HG02759 (cell line): ENCODE measurements around the gene DYNC1I1.
"Not testable (repeated sequence)": the region's sequence is repeated elsewhere in the genome, so short reads cannot be mapped to it uniquely, and the experiment has no call there.

Experiments used
- ATAC-seq: cut with Tn5 transposase; IDR thresholded peaks from one replicate; pipeline ENCODE4 v1.9.1; 2021; ENCODE audit warnings: mild to moderate bottlenecking, moderate library complexity; ENCODE audit not compliant: unreplicated experiment

The DYNC1I1 gene

DNA sequence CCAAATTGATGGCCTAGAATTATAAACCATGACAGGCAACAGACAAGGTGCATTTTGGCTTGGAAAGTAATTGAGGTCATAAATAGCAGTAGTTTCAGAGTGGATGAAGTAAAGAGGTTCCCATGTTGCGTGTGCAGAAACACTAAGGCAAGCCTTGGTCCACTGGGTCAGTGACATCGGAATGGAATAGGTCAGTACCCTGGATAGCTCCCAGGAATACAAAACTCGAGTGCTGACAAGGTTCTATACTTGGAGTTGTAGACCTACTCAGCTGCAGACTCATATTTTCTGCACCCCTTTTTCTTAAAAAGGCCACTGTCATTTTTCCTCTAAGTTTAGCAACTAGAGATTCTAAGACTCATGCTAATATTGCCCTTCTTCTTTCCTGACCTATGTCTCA, 132.8 kb downstream of the DYNC1I1 start:
- ATAC-seq: no peak

DNA sequence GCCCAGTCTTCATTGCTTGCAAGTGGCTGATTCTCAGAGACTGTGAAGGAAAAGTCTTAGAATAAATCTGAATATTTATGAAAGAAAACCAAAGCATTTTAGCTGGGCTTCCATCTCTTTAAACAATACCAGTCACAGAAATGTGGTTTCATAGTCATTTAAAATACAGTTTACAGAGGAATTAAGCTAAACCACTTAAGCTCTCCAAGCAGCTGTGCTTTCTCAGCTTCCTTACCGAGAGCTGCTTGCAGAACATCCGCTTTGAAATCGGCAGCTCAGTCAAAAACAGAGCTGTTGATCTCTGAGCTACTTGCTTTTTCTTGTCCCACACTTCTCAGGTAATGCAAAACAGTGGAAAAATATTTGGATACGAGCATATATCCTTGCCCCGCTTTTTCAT, 134.5 kb downstream of the DYNC1I1 start:
- ATAC-seq: no peak

DNA sequence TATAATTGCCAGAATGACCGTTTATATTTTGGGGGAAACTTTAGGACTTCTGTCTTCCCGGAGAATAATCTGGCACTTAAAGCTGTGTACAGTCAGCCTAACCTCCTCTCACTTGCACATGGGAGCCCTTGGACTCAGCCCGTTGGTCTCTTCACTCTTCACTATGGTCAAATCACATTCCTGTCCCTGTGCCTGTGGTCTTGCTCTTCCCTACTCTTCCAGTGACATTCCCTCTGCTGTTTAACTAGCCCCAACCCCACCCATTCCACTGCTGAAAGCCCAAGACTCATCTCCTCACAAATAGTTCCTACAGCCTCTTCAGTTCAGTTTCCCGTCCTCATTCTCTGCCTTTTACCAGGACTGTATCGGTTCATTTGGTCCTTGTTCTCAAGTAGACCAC, 135.0 kb downstream of the DYNC1I1 start:
- no peak for ATAC-seq

DNA sequence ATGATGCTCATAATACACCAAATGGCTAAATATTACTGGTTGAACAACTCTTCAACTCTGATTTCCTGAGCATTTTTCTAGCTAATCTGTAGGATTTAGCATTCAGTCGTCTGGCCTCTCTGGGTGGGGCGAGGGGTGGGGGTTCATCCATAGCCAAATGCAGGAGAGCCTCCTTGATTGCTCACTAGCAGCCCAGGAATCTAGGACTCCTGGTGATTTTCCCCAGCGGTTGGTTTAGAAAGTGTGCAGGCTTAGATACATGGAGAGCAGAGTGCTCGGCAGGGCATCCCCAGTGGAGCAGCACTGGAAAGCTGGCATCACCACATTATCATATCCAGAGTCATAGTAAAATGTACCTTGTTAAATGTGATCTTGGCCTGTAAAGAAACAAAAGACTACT, 136.1 kb downstream of the DYNC1I1 start:
- ATAC-seq: no peak

DNA sequence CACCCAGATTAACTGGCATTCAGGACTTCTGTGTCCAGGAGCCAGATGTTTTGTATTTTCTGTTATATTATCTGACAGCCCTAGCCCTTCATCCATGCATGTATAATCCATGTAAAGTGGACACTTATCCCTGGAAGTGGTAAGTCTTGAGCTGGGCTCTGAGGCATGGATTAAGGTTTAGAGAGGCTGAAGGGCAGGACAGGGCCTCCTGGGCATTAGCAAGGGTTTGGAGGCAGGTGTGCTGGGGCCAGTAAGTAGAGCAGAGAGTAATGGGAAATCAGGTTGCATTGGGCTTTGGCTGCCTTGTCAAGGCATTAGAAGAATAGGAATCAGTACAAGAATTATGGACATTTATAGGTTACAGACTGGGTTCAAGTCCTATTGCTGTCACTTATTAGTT, 138.0 kb downstream of the DYNC1I1 start:
- no peak for ATAC-seq

DNA sequence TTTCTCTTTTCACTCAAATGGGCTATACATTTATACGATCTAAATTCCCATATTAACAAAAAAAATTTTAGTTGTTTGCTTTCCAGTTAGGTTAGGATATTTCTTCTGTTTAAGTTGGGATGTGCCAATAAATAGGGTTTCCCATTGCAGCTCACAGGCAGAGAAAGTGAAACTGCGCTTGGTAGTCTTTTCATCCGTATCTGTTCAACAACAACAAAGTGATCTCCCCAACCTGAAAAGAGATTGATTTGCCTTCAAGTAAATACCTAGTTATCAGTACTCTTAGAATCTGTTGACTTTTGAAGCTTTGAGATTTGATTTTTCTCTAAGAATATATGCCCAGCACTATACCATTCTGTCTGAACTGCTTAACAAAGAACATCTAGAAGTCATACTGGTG, 143.4 kb downstream of the DYNC1I1 start:
- no peak for ATAC-seq

DNA sequence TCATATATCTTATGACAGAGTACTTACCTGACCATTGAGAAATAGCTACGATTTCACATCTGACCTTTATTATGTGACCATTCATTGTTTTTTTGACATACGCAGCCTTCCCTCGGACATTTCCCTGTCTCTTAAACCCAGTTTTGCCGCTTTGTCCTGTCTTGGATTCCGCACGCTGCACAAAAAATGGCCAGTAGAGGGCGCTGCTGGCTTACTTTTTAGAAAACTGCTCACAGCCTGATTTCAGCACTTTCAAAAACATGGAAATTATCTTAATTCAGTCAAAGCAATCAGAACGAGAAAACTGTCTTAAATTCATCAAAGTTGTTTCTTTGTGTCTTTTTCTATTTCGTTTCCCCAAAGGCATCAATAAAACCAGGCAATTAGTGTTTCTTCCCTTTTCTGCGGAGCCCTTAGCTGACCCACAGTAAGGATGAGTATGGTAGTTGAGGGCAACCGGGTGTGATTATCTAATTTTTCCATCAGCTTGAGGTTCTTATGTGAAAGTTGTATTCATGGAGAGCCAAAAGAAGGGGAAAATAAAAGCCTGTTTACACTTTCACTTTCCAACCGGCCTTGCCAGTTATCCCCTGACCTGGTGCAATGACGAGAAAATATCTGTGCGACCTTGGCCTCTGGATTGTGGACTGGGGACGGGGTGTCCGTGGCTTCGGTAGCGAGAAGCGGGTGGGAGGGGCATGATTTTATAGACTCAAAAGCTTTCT, 144.4 kb downstream of the DYNC1I1 start:
- peak; percentile 73 for ATAC-seq

DNA sequence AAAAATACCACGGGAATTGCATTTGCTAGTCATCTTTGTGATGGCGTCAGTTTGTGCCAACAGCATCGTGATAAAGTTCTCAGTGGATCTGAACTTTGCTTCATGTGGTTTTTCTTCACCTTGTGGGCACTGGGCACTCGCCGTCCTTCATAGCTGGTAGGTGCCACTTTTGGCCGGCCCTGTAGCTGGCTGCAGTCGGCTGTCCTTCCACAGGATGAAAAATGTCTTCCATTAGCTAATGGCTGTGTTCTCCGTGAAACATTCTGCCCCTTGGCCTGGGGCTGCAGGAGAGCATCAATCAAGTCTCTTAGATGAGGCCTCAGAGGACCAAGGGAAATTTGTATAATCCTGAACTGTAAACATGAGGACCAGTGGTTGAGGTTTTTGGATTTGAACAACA, 145.3 kb downstream of the DYNC1I1 start:
- no peak for ATAC-seq

DNA sequence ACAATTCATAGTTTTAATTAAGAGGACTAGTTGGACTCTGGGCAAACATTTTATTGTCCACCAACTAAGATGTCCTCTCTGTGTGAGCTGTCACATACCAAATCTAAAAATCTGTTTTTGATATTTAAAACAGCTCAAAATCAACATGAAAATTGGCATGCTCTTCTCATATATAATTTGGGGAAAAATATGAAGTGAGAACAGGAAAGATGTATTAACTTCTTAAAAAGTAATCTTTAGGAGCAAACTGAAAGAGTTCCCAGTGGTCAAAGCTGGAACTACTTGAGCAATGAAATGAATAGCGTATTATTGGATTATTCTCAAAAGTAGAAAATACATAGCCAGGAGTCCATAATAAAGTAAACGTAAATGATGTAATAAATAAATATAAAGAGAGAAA, 147.2 kb downstream of the DYNC1I1 start:
- no peak for ATAC-seq

DNA sequence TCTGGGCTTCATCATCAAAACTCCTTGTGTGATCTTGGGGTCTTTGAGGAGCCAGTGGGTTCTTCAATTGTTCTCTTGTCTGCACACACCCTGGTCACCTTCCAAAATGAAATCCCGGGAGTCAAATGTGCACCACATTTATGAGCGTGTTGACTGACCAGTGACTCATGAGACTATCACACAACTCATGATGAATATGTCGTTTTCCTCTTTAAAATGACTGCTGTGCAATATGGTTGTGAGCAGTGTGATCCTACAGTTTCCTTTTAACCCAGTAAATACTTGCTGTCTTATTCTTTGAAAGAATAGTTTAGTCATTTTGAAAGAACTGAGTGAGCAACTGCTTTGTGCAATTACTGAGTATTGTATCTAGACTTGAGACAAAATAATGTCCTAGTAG, 149.2 kb downstream of the DYNC1I1 start:
- ATAC-seq: no peak

DNA sequence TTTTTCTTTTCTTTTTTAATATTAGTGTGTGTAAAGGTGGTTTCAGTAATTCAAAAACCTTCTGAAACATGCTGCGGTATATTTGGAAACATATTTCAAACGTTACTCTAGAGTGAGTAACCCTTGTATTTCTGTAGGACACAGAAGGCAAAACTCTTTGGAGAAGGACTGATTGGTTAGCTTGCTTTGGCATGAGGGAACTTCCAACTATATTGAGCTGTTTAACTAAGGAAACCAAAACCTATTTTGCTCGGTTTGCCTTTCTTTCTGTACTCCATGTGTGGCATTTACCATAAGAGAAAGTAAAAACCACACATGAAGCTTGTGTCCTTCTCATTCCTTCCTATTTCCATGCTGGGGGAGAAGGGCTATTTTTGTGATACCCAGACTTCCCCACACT, 149.8 kb downstream of the DYNC1I1 start:
- ATAC-seq: no peak

DNA sequence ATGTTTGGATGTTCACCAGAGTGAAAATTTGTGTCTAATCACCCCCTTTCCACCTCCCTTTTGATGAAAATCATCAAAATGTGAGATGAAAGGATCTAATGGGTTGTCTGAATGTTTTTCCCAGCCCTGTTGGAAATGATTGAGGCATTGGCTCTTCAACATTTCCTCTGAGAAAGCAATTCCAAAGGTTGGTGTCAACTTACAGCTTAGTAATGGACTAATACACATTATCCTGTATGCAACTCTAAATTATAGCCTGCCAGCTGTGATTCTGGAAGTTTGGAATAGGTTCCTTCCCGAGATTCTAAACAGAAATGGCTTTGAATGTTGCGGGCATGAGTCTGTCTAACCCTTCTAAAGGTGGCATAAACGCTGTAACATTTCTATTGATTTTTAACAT, 152.9 kb downstream of the DYNC1I1 start:
- ATAC-seq: no peak

DNA sequence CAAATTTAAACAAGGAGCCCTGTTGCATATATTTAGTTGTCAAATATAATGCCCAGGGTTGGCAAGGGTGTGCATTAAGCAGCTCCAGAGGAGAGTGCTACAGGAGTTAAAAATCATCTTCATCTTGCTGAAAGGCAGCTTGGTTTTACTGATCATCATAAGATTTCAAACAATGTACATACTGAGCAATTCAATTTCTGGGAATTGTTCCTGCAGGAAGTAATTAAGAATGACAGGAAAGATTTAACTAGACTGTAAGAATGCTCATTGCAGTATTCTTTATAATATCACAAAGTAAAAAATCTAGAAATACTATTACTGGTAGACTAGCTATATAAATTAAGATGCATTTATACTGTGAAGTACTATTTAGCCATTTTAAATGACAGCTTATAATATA, 153.6 kb downstream of the DYNC1I1 start:
- ATAC-seq: no peak

DNA sequence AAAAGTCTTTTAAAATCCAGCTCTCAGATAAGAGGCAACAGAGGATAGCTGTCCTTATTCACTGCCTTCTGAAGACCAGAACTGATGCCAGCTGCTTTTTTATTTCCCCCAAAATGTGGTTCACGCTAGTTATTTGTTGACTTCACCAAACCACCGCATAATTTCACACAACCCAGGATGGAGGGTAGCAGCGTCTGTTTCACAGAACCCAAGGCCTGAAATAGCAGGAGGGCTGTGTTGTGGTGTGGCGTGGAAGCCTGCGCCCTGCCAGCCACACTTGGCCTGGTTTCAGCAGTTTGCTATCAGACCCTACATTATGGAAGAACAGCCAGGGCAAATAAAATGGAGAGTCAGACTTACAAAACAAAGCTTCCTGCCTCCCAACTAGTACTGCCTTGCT, 155.4 kb downstream of the DYNC1I1 start:
- ATAC-seq: no peak

DNA sequence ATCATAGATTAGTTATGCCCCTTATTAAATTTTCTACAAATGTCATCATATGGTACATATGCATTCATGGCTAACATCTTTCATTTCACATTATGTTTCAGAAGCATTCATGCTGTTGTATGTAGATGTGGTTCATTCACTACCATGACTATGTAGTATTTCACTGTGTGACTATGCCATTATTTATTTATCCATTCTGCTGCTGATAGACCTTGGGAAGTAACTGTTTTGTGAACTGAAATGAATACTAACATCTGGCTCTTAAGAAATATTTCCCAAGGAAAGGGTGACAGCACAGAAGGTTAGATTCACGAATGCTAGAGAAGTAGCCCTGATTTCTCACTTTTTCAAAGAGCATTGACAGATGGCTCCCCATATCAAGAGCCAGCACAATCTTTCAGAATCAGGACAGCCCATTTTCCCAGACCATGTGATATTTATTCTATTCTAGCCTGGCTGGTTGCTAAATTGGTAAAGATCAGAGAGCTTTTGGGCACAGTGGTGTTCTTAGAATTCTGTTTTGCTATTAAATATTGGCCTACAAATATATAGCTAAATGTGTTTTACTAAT, 157.4 kb downstream of the DYNC1I1 start:
- ATAC-seq: no peak

DNA sequence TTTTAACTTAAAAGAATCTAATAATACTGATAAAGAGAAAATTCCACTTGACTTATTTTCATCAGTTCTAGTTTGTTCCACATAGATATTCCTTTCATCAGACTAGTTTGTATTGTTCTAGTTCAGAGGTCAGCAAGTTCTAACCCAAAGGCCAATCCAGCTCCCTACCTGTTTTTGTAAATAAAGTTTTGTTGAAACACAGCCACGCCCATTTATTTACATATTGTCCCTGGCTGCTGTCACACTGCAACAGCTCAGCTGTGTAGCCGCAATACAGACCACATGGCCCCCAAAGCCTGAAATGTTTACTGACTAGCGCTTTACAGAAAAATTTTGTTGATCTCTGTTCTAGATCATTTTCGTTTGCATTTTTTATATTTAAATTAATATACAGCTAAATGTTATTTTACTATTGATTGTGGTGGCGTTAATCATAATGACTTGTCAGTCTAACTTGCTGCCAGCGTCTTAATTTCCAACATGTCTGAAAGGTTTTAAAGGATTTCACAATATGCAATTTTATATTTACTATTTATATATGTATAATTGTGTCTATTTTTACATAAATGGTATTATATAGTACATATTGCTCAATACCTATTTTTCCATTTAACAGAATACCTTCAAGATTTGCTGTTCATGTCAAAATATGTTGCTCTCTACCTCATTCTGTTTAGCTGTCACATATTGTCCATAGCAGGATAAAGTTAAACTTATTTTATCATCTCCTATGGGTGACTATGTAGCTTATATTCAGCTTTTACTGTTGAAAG, 159.3 kb downstream of the DYNC1I1 start:
- ATAC-seq: no peak

DNA sequence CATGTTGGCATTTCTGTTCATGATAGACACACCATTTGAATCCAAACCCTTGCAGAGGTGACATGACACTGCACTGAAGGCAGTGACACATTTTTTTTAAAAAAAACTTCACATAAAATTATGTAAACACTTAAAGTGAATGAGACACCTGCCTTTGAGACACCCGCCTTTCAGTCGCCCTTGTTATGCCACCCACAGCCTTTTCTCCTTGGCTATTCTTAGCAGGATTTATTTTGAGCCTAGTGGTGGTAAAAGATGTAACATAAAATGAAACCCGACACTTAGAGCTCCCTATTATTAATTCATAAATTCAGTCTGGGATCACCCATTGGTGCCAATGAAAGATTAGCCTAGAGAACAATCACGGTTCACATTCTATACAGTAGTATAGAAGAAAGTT, 161.3 kb downstream of the DYNC1I1 start:
- no peak for ATAC-seq

DNA sequence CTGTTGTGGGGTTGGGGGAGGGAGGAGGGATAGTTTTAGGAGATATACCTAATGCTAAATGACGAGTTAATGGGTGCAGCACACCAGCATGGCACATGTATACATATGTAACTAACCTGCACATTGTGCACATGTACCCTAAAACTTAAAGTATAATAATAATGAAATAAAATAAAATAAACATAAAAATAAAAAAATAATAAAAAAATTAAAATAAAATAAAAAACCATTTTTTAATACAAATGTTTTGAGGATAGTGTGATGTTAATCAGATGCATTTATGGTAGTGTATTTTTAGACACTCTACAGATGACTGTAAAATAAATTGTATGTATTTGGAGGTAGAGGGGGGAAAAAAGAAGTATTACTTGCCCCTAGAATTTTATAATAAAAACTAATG, 172.5 kb downstream of the DYNC1I1 start:
- ATAC-seq: not testable (repeated sequence)

DNA sequence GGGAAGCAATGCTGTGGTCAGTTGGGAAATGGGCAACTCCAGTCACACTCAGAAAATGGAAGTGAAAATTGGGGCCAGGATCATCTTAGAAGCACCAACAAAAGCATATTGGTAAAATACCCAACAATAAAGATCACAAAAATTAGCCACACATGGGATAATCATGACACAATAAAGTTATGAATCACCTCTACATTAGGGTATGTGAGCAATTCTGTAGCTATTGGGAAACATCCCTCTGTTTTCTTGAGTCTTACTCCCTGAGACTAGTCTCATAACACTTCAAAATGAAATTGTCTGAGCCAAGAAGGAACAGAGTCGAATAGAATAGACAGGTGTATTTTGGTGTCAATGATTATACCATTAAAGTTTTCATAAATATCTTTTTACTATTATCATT, 178.3 kb downstream of the DYNC1I1 start:
- no peak for ATAC-seq

DNA sequence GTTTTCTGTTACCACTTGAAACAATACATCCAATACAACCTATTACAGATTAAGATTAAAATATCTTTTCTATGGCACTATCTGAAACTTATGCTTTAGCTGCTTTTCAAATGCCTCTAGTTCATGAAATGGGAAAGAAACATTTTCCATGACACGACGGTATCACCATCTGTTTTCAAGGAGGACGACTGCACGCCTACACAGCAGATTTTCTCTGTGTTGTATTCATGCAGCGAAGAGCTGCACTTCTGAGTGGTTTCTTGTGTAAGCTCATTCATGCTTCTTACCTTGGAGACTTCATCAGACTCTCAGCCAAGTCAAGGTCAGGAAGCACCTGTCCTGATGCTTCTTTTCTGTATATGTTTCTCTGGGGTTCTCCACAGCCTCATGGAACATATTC, 179.2 kb downstream of the DYNC1I1 start:
- ATAC-seq: no peak

DNA sequence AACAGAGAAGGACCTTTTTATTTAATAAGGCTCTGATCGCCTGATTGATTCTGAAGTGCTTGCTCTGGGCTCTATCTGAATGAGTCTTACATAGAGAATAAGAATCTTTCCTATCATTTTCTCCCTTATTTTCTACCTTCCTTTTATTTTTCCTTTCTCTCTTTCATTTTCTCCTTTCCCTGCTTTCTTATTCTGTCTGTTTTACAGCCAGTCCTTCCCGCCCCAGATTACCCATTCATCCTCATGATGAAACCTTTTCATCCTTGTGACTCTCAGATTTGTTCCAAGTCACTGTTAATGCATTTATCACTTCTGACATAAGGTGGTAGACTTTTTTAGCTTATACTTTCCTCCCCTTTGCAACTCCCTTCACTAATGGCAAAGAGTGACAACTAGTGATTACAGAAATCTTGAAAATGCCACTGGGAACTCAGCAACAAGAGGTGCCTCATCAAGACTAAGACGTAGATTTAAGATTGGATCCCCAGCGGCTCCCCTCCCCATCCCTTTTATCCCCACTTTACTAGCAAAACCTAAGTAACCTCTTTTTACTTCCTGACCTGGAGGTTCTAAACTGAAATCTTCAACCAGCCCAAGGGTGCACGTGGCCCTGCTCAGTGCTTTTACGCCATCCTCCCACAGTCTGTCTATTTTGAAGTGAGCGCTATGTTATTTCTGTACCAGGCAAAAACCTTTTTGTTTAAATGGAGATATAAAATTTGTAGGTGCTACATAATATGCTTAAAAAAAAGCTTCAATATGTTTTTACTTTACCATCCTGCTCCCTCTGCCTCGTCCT, 179.8 kb downstream of the DYNC1I1 start:
- no peak for ATAC-seq
